ENCODE measurements around the gene UGT1A7. TPM values are rescaled to one million over a fixed set of nuclear protein-coding genes. Genes with fewer than 3 reads are reported as not detected.

UGT1A7 gene
- total RNA-seq = not detected in 2 replicates

DNA sequence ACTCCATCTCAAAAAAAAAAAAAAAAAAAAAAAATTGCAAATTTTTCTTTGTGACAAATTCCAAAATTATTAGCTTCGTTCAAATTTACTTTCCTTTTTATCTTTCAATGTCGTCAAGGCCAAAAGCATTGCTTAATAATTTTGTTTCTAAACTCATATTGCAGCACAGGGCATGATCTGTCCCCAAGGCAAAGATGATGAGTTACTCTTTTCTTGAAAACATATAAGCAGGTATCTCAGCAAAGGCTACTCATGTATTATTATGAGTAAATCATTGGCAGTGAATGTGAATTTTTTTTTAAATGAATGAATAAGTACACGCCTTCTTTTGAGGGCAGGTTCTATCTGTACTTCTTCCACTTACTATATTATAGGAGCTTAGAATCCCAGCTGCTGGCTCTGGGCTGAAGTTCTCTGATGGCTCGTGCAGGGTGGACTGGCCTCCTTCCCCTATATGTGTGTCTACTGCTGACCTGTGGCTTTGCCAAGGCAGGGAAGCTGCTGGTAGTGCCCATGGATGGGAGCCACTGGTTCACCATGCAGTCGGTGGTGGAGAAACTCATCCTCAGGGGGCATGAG, at the start of gene UGT1A7:
TSS of gene UGT1A7 (plus strand) at position 381 of the 579 bp plus-strand sequence. CDS start at position 418, 37 bp downstream.

DNA sequence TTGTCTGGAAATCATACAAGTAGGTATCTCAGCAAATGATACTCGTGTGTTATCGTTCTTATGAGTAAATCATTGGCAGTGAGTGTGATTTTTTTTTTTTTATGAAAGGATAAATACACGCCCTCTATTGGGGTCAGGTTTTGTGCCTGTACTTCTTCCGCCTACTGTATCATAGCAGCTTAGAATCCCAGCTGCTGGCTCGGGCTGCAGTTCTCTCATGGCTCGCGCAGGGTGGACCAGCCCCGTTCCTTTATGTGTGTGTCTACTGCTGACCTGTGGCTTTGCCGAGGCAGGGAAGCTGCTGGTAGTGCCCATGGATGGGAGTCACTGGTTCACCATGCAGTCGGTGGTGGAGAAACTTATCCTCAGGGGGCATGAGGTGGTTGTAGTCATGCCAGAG, 45.4 kb upstream of the UGT1A7 start, which contains the start of gene UGT1A10:
TSS of gene UGT1A10 (plus strand) at position 143 of the 400 bp plus-strand sequence. CDS start at position 218, 75 bp downstream.

DNA sequence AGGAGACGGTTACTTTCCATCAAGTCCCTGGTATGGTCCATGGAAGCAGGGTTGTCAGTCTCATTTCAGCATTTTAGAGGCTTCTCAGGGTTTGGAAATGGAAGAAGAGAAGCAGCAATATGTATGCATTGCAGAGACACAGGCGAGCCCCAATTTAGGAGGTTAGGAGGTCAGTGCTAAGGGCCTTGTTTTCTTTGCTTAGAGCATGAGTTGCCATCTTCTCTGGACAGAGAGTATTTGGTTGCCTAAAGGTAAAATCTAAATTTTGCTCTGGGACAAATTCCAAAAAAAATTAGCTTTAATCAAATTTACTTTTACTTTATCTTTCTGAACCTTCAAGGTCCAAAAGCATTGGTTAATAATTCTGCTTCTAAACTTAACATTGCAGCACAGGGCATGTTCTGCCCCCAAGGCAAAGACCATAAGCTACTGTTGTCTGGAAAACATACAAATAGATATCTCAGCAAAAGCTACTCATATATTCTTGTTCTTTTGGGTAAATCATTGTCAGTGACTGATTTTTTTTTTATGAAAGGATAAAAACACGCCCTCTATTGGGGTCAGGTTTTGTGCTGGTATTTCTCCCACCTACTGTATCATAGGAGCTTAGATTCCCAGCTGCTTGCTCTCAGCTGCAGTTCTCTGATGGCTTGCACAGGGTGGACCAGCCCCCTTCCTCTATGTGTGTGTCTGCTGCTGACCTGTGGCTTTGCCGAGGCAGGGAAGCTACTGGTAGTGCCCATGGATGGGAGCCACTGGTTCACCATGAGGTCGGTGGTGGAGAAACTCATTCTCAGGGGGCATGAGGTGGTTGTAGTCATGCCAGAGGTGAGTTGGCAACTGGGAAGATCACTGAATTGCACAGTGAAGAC, 10.2 kb upstream of the UGT1A7 start, which contains the start of gene UGT1A9:
TSS of gene UGT1A9 (plus strand) at position 609 of the 872 bp plus-strand sequence. CDS start at position 646, 37 bp downstream.

DNA sequence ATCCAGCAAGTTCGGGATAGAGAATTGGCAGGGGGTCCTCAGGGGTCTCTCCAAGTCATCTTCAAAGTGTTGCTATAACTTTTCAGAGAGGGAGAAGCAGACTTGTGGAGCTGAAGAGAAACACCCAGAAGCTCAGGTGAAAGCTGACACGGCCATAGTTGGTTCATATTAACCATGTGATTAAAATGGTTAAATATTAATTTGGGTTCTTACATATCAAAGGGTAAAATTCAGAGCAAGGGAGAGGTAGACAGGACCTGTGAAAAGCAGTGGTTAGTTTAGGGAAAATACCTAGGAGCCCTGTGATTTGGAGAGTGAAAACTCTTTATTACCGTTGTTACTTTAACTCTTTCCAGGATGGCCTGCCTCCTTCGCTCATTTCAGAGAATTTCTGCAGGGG, 10.9 kb downstream of the UGT1A7 start, which contains the start of gene UGT1A6:
TSS of gene UGT1A6 (plus strand) at position 243 of the 400 bp plus-strand sequence. CDS start at position 358, 115 bp downstream.

DNA sequence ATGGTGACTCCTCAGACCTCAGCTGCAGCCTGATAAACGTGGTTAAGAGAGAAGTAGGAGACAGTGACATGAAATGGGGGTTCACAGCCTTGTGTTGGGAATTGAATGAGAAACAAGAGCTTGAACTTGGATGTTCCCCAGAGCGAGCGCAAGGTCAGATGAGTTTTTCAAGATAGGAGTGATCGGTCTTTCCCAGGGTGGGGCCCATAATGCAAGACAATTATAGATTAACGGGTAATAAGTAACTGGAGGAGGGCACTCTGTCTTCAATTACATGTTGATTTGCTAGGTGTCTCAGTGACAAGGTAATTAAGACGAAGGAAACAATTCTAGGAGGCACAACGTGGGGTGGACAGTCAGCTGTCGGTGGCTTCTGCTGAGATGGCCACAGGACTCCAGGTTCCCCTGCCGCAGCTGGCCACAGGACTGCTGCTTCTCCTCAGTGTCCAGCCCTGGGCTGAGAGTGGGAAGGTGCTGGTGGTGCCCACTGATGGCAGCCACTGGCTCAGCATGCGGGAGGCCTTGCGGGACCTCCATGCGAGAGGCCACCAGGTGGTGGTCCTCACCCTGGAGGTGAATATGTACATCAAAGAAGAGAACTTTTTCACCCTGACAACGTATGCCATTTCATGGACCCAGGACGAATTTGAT, 31.0 kb downstream of the UGT1A7 start, which contains the start of gene UGT1A5:
TSS of gene UGT1A5 (plus strand) at position 297 of the 651 bp plus-strand sequence. CDS start at position 382, 85 bp downstream.

DNA sequence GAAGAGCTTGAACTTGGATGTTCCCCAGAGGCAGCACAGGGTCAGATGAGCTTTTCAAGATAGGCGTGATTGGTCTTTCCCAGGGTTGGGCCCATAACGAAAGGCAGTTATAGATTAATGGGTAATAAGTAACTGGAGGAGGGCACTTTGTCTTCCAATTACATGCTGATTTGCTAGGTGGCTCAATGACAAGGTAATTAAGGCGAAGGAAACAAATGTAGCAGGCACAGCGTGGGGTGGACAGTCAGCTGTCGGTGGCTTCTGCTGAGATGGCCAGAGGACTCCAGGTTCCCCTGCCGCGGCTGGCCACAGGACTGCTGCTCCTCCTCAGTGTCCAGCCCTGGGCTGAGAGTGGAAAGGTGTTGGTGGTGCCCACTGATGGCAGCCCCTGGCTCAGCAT, 36.9 kb downstream of the UGT1A7 start, which contains the start of gene UGT1A4:
TSS of gene UGT1A4 (plus strand) at position 185 of the 400 bp plus-strand sequence. CDS start at position 270, 85 bp downstream.

DNA sequence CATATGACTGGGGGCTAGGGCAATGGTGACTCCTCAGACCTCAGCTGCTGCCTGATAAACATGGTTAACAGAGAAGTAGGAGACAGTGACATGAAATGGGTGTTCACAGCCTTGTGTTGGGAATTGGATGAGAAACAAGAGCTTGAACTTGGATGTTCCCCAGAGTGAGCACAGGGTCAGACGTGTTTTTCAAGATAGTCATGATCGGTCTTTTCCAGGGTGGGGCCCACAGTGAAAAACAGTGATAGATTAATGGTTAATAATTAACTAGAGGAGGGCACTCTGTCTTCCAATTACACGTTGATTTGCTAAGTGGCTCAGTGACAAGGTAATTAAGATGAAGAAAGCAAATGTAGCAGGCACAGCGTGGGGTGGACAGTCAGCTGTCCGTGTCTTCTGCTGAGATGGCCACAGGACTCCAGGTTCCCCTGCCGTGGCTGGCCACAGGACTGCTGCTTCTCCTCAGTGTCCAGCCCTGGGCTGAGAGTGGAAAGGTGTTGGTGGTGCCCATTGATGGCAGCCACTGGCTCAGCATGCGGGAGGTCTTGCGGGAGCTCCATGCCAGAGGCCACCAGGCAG, 47.1 kb downstream of the UGT1A7 start, which contains the start of gene UGT1A3:
TSS of gene UGT1A3 (plus strand) at position 320 of the 579 bp plus-strand sequence. CDS start at position 405, 85 bp downstream.

DNA sequence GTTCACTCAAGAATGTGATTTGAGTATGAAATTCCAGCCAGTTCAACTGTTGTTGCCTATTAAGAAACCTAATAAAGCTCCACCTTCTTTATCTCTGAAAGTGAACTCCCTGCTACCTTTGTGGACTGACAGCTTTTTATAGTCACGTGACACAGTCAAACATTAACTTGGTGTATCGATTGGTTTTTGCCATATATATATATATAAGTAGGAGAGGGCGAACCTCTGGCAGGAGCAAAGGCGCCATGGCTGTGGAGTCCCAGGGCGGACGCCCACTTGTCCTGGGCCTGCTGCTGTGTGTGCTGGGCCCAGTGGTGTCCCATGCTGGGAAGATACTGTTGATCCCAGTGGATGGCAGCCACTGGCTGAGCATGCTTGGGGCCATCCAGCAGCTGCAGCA, 78.3 kb downstream of the UGT1A7 start, which contains the start of gene UGT1A1:
TSS of gene UGT1A1 (plus strand) at position 228 of the 400 bp plus-strand sequence. CDS start at position 246, 18 bp downstream.

DNA sequence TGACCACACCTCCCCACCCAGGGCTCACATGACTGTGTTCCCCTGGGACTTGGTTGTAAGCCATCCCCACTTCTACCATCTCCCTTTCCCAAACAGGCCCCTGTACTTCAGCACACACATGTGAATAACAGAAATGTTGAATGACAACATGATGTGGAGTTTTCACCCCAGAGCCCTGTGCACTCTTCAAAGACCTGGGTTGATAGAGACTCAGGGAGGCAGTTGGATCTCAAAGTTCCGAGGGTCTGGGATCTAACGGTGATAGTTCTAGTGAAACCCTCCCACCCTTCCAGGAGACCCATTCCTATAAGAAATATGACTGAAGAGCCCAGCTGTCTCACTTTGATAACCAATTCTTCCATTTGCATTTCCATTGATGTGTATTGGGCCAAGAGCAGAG, 96.3 kb downstream of the UGT1A7 start, which contains the start of gene MROH2A:
TSS of gene MROH2A (plus strand) at position 301 of the 400 bp plus-strand sequence. CDS start 1,029 bp downstream, outside the sequence.

Other genes starting within 250 kb of the UGT1A7 start
- gene USP40, start 115.1 kb upstream of the UGT1A7 start, total RNA-seq = 27.0 and 29.0 TPM in 2 replicates
- gene UGT1A8, start 64.3 kb upstream of the UGT1A7 start, total RNA-seq = not detected in 2 replicates
- not detected in 2 replicates for gene UGT1A10, start 45.5 kb upstream of the UGT1A7 start, total RNA-seq
- gene UGT1A9, start 10.0 kb upstream of the UGT1A7 start, total RNA-seq = not detected in 2 replicates
- not detected in 2 replicates for gene UGT1A6, start 11.0 kb downstream of the UGT1A7 start, total RNA-seq
- gene UGT1A5, start 31.0 kb downstream of the UGT1A7 start, total RNA-seq = not detected in 2 replicates
- gene UGT1A4, start 36.8 kb downstream of the UGT1A7 start, total RNA-seq = under 0.01 TPM in 1 of 2 replicates, not detected in the other
- gene UGT1A3, start 47.1 kb downstream of the UGT1A7 start, total RNA-seq = not detected in 2 replicates
- not detected in 2 replicates for gene UGT1A1, start 78.4 kb downstream of the UGT1A7 start, total RNA-seq
- gene MROH2A, start 96.4 kb downstream of the UGT1A7 start, total RNA-seq = under 0.01 TPM in 1 of 2 replicates, not detected in the other
- gene HJURP, start 172.6 kb downstream of the UGT1A7 start, total RNA-seq = 0.26 and 3.0 TPM in 2 replicates
- gene TRPM8, start 235.5 kb downstream of the UGT1A7 start, total RNA-seq = 0.47 TPM in 1 of 2 replicates, not detected in the other